ENCODE measurements around the gene LRIT2. TPM values are rescaled to one million over a fixed set of nuclear protein-coding genes. Genes with fewer than 3 reads are reported as not detected.

Gene LRIT2
- total RNA-seq, 1 donor from 2014 or later = not detected

DNA sequence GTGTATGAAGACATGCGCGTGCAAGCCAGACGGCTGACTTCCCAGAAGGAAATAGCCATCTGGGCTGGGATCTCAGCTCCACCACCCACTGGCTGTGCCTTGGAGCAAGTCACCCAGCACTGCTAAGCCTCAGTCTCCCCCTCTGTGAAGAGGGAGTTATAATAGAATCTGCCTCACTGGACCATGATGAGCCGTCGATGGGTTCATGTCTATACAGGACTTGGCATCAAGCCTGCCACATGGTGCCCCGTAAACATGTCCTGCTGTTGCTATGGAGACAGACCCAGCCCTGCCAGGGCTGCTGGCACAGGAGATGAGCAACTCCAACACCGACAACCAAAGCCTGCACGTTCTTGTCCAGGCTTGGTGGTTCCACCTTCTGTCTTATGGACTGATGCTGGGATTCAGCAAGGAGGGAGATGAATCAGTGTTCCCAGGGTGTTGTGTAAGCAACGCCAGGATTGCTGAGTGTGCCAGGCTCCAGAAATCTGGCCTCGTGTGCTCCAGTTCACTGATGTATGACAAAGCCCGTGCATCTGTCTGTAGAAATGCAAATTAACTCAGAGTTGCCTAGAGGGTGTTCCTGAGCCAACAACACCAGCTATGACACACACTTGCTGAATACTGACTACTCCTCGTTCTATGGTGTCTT is 46.2 kb downstream of the LRIT2 start:
- Histone ChIP-seq H3K4me2 (no peak overlapping the region), H3K4me3 (no peak overlapping the region), H3F3A (ENCODE audit: low read depth) (no peaks in the 10 kb centered on the region), H3K4me1 (peaks cover 3% of the 10 kb centered on the region), H4K20me1 (ENCODE audit: low read depth) (no peaks in the 10 kb centered on the region), H3K79me2 (ENCODE audit: low read depth) (no peaks in the 10 kb centered on the region), H2AFZ (replicated peaks) (no peak overlapping the region), H3K36me3 (no peaks in the 10 kb centered on the region), H3K9ac (no peak overlapping the region), H3K27ac (no peak overlapping the region), H3K9me3 (ENCODE audit: low read depth) (no peaks in the 10 kb centered on the region), H3K27me3 (no peaks in the 10 kb centered on the region)
- Mint-ChIP-seq H3K4me1 (no peaks in the 10 kb centered on the region), H3K27ac (no peak overlapping the region), H3K27me3 (ENCODE audit: insufficient read depth, low read depth) (peaks cover 2% of the 10 kb centered on the region), H3K36me3 (no peaks in the 10 kb centered on the region), H3K9me3 (no peaks in the 10 kb centered on the region), H3K4me3 (no peak overlapping the region)
- TF ChIP-seq CTCF (IDR thresholded peaks at IDR 0.05) (no peak), EZH2phosphoT487 (IDR thresholded peaks at IDR 0.05) (no peak), EZH2 (IDR thresholded peaks at IDR 0.05) (no peak)
- no peak for DNase-seq (ENCODE audit: low spot score)

DNA sequence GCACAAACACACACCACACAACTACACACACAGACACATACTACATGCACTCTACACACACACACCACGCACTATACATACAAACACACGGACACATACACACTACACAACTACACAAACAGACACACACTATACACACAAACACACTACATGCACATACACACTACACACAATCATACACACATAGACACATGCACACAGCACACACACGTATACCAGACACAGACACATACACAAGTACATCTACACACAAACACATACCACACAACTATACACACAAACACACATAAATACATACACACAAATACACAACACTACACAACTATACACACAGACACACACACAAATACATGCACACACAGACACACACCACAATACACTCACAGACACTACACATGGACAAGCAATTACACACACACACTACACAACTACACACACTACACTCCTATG is 47.2 kb downstream of the LRIT2 start:
- TF ChIP-seq CTCF (IDR thresholded peaks at IDR 0.05) = no peak
- no peak for TF ChIP-seq EZH2 (IDR thresholded peaks at IDR 0.05)
- no peak for TF ChIP-seq EZH2phosphoT487 (IDR thresholded peaks at IDR 0.05)

DNA sequence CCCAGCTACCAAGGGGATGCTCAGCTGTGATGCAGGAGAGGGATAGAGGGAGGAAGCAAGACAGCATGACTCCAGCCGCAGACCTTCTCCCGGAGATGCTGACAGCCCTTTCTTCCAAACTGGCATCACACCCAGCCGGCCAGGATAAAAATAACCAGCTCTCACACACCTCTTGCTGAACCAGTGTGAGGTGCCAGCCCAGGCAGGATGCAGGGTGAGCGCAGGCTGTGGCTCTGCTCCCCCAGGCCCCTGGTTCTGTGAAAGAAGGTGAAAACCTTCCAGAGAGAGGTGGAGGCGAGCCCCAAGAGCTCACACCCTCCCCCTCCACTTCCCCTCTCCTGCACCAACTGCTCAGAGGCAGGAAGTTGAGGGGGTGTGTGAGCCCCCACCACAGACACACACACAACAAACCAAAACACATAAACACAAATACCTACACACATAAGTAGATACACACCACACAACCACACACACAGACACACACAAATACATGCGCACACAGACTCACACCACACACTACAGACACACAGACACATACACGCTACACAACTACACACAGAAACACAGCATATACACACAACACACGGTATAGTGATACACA is 47.7 kb downstream of the LRIT2 start:
- H3K9me3 ChIP-seq (ENCODE audit: low read depth) = no peaks in the 10 kb centered on the region
- no peak overlapping the region for H3K9ac ChIP-seq
- H3K4me2 ChIP-seq = no peak overlapping the region
- no peak overlapping the region for H3K27ac Mint-ChIP-seq
- no peaks in the 10 kb centered on the region for H3K79me2 ChIP-seq (ENCODE audit: low read depth)
- H3F3A ChIP-seq (ENCODE audit: low read depth) = no peaks in the 10 kb centered on the region
- no peak overlapping the region for H3K4me3 Mint-ChIP-seq
- no peak for TF ChIP-seq EZH2phosphoT487 (IDR thresholded peaks at IDR 0.05)
- TF ChIP-seq CTCF (IDR thresholded peaks at IDR 0.05) = no peak
- no peak for TF ChIP-seq EZH2 (IDR thresholded peaks at IDR 0.05)
- DNase-seq (ENCODE audit: low spot score) = no peak
- H2AFZ ChIP-seq (replicated peaks) = no peak overlapping the region
- H3K36me3 ChIP-seq = no peaks in the 10 kb centered on the region
- no peaks in the 10 kb centered on the region for H3K9me3 Mint-ChIP-seq
- peaks cover 3% of the 10 kb centered on the region for H3K4me1 ChIP-seq
- no peak overlapping the region for H3K4me3 ChIP-seq
- H3K27me3 ChIP-seq = no peaks in the 10 kb centered on the region
- H4K20me1 ChIP-seq (ENCODE audit: low read depth) = no peaks in the 10 kb centered on the region
- H3K27me3 Mint-ChIP-seq (ENCODE audit: insufficient read depth, low read depth) = peaks cover 3% of the 10 kb centered on the region
- no peaks in the 10 kb centered on the region for H3K4me1 Mint-ChIP-seq
- no peaks in the 10 kb centered on the region for H3K36me3 Mint-ChIP-seq
- no peak overlapping the region for H3K27ac ChIP-seq

More for the DNA sequence above, 47.2 kb downstream of the LRIT2 start:
- Histone ChIP-seq H3K9ac (no peak overlapping the region), H3K4me1 (peaks cover 3% of the 10 kb centered on the region), H3K4me3 (no peak overlapping the region), H3K27ac (no peak overlapping the region), H3K27me3 (no peaks in the 10 kb centered on the region), H3K9me3 (ENCODE audit: low read depth) (no peaks in the 10 kb centered on the region), H4K20me1 (ENCODE audit: low read depth) (no peaks in the 10 kb centered on the region), H3F3A (ENCODE audit: low read depth) (no peaks in the 10 kb centered on the region), H3K36me3 (no peaks in the 10 kb centered on the region), H3K79me2 (ENCODE audit: low read depth) (no peaks in the 10 kb centered on the region), H2AFZ (replicated peaks) (no peak overlapping the region), H3K4me2 (no peak overlapping the region)
- H3K27me3 Mint-ChIP-seq (ENCODE audit: insufficient read depth, low read depth) = peaks cover 3% of the 10 kb centered on the region
- H3K27ac Mint-ChIP-seq = no peak overlapping the region
- H3K4me3 Mint-ChIP-seq = no peak overlapping the region
- no peak for DNase-seq (ENCODE audit: low spot score)
- no peaks in the 10 kb centered on the region for H3K36me3 Mint-ChIP-seq
- H3K9me3 Mint-ChIP-seq = no peaks in the 10 kb centered on the region
- H3K4me1 Mint-ChIP-seq = no peaks in the 10 kb centered on the region

Measured in neural progenitor cell (in vitro differentiated cells).